MG63 (cell line): ENCODE results near the gene ADORA2A. TPM values are rescaled to one million over a fixed set of nuclear protein-coding genes. Genes with fewer than 3 reads are reported as not detected.

Experiments used
- DNase-seq: peaks from one replicate; pipeline ENCODE4 v3.0.0-alpha.2; 2020
- H3K27me3 ChIP-seq: fragments of 250-450 bp; sonication (Bioruptor Pico); 2 replicates; pipeline ENCODE4 v1.5.1; 2020; ENCODE audit warnings: mild to moderate bottlenecking, moderate library complexity
- H3K36me3 ChIP-seq: fragments of 250-450 bp; sonication (Bioruptor Pico); 2 replicates; pipeline ENCODE4 v1.5.1; 2020; ENCODE audit warnings: mild to moderate bottlenecking, moderate library complexity
- H3K4me3 ChIP-seq: fragments of 250-450 bp; sonication (Bioruptor Pico); 2 replicates; pipeline ENCODE4 v1.5.1; 2020; ENCODE audit warnings: mild to moderate bottlenecking, moderate library complexity
- H3K9me3 ChIP-seq: fragments of 250-450 bp; sonication (Bioruptor Pico); 2 replicates; pipeline ENCODE4 v1.5.1; 2020; ENCODE audit warnings: mild to moderate bottlenecking, moderate library complexity
- total RNA-seq: library from RNA; depleted of rRNA; stranded (reverse); fragments of >200 nt; shearing (Covaris generic); gene quantifications from 2 replicates; pipeline ENCODE4 v1.2.3, GENCODE V29; 2014; ENCODE audit warnings: low replicate concordance

Gene ADORA2A
- total RNA-seq, 1 experiment from 2014 or later, result 0.16 TPM

DNA sequence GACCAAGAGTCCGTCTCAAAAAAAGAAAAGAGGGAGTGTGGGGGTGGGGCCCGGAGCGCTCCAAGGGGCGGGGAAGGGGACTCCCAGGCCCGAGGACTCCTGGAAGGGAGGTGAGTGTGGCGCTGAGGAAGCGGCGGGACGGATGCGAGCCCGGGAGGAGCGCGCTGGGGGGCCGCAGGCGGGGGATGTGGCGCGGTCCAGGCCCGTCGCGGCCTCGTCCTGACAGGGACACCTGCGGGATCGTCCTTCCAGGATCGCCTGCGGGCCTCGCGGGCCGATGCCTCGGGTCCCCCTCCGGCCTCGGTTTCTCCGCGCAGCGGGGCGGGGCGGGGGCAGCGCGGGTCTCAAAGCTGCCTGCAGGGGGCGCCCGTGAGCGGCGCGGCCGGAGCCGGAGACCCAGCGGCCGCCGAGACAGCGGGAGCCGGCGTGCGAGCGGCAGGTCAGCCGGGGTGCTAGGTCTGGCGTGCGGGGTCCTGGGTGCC is 3.8 kb upstream of the ADORA2A start:
- Histone ChIP-seq H3K36me3 (no peaks in the 10 kb centered on the region), H3K4me3 (peak overlapping the region; percentile 22; the same call in 1 of the 2 replicates), H3K9me3 (no peaks in the 10 kb centered on the region), H3K27me3 (no peaks in the 10 kb centered on the region)
- peak; percentile 34 for DNase-seq

DNA sequence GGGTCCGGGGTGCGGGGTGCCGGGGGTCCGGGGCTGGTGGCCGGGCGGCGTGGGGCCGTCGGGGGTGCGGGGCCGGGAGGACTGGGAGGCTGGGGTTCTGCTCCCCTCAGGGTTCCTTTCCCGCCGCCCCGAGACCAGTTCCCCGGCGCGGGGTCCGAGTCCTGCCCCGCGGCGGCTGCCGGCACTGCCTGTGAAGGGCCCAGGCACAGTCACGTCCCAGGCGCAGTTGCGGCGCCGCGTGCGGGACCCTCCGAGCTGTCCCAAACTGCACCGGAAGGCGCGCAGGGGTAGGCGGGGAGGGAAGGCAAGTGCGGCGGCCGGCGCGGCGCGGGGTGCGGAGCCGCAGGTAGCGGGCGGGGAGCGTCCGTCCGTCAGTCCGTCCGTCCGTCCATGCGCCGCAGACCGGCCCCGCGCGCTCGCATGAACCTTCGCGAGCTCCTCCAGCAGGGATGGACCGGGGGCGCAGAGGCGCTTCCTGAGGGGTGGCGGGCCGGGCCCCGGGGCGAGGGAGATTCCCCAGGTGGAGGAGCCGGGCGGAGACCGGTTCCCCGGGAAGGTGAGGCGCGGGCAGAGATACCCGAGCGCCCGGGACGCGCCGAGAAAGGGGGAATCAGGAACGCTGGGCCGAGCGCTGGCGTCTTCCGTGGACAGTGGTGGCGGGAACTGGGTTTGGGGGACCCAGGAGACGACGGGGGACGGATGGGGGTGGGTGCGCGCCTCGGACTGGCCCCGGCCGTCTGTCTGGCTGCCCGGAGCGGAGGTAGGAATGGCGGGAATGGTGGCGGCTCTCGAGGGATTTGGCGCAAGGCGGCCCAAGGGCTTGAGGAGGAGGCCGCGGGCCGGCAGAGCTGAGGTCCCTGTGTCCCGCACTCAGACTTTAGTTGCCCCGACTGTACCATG is 3.1 kb upstream of the ADORA2A start:
- Histone ChIP-seq H3K9me3 (no peaks in the 10 kb centered on the region), H3K4me3 (no peak overlapping the region), H3K36me3 (no peaks in the 10 kb centered on the region), H3K27me3 (no peaks in the 10 kb centered on the region)
- DNase-seq, result no peak

DNA sequence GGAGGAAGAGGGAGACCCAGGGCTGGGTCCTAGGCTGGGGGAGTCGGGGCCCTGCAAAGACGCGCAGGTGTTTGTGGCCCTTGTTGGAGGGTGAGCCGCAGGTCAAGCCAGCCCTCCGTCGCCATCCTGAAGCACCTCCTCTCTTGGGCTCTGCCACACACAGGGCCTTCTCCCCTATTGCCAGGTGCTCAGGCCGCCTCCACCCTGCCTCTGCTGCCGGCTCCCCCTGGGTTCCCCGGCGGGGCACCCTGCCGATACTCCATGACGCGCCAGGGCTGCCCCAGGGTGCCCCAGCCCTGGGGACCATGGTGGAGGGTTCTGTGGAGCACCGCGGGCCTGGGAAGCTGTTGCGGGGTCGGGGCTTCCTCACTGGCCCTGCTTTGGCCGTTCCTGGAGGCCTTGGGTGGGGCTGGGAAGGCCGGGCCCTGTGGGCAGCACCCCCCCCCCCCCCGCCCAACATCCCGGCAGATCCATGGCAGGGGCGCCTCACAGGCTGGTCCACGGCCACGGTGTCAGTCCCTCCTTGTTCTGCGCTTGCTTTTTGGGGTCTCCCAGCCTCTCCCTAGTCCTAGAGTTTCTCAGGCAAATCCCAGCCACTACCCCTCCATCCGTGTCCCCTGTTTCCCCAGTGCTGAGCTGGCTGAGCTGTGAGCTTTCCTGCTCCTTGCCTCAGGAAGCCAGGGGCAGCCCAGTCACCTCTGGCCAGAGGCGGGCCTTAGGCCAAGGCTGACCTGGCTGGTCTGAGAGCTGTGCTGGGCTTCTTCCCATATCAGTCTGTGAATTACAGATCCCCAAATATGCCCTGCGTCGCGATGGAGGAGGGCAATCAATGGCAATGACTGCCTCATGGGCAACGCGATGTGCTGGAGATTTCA is 2.3 kb upstream of the ADORA2A start:
- no peak for DNase-seq
- Histone ChIP-seq H3K4me3 (no peak overlapping the region), H3K9me3 (no peaks in the 10 kb centered on the region)

DNA sequence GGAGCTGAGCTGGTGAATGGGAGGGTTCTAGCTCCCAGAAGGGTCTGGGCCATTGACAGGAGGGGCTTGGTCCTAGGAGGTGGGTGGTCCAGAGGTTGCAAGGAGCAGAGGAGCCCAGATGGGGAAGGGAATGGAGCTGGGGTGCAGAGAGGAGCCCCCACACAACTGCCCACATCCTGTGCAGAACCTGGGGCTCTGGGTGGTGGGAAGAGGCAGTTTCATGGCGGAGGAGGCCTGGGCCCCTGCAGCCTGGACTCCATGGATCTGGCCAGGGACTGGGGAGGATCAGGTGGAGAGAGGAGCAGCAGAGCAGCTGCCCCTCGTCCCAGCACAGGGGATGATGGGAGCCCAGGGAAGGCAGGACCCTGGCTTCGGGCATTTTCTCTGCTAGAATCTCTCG is 963 bp upstream of the ADORA2A start:
- no peaks in the 10 kb centered on the region for H3K27me3 ChIP-seq
- H3K4me3 ChIP-seq, result no peak overlapping the region
- H3K9me3 ChIP-seq, result no peaks in the 10 kb centered on the region
- H3K36me3 ChIP-seq, result no peaks in the 10 kb centered on the region
- DNase-seq, result no peak

More for the DNA sequence above, 2.3 kb upstream of the ADORA2A start:
- Histone ChIP-seq H3K36me3 (no peaks in the 10 kb centered on the region), H3K27me3 (no peaks in the 10 kb centered on the region)

DNA sequence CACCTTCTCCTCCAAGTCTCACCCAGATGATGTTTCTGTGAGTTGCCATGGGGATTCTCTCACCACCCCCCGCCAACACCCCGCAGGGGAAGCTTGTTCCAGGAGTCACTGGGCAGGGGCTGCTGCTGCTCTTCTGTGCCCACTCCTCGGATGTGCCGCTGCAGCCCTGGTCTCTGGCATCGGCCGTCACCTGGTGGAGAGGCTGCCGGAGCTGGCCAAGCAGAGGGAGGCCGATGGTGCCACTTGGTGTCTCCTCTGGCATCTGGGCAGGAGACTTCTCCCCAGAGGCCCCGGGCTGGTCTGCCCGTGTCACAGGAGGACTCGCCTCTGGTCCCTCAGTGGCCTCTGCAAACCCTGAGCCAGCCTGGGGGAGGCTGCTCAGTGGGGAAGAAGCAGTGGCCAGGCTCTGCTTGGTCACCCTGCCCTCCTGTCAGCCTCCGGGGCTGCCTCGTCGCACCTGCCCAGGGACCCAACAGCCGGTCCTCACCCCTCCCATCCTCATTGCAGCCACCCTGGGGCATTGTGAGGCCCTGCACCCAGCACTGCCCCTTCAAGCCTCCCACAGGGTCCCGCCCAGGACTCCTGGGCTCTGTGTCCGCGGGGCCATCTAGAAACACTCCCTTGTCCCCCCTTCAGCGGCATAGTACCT is 424 bp upstream of the ADORA2A start:
- Histone ChIP-seq H3K9me3 (no peaks in the 10 kb centered on the region), H3K27me3 (no peaks in the 10 kb centered on the region), H3K4me3 (no peak overlapping the region), H3K36me3 (no peaks in the 10 kb centered on the region)
- DNase-seq, result no peak

DNA sequence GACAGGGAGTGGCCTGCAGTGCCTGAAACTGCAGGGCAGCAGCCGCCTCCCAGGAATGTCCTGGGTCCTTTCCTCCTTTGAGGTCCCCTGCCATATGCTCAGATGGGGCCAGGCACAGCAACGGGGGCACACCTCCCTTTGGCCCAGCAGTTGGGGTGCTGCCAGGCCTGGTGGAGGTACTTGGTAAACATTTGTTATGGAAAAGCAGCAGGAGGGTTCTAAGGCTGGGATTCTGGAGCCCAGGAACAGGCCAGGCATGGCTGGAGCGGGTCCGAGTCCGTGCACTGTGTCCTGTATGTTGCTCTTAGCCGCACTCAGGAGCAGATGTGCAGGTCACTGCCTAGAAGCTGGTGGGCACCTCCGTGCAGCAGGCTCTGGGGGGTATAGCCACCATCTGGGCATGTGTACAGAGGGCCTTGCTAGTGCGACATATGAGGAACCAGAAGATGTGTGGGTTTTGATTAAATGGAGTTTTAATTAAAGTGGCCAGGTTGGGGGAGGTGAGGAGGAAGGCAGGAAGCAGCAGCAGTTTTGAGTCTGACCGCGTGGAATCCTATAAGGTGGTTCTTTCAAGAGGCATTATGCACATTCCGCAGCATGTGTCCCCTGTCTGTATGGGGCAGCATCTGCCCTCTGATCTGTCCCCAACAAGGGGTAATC is 1.5 kb downstream of the ADORA2A start:
- DNase-seq, result no peak
- H3K36me3 ChIP-seq, result no peaks in the 10 kb centered on the region
- H3K27me3 ChIP-seq, result no peaks in the 10 kb centered on the region
- no peaks in the 10 kb centered on the region for H3K9me3 ChIP-seq
- H3K4me3 ChIP-seq, result no peak overlapping the region

DNA sequence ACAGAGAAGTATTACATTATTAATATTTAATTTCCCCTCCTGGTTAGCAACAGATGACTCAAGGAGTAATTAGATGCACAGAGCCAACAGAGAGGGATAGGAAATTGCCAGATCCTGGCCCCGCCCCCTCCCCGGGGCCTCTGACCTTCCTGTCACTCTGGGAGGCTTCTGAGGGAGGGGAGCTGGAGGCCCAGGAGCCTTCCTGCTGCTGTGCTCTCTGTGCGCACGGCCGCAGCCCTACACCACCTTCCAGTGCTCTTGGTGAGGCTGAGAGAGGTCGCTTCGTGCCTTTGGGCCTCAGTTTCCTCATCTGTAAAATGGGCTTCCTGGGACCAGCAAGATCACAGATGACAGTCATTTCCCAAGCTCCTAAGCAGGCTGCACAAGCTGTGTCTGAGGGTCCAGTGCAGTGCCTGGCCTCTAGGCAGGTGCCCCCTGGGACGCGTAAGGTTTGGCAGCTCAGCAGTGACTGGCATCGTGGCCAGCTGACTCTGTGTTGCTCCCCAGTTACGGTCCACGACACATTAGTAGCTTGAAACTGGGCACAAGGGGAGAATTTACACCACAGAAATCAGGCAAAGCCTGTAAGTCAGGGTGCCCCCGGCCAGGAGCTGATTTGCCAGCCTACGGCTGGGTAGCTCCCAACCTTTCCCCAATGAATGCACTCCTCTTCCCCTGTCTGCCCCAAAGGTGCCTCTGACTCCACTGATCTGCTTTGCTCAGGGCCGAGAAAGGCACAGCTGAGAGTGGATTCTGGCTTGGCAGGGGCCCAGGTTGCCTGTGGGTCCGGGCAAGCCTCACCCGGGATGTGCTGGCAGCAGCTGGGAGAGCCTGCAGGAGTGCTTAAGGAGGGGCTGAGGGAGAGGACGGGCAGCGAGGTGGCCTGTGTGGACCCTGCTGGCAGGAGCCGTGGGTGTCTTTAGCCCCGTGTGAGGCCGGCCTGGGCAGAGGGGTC is 2.3 kb downstream of the ADORA2A start:
- peak; percentile 73 for DNase-seq

DNA sequence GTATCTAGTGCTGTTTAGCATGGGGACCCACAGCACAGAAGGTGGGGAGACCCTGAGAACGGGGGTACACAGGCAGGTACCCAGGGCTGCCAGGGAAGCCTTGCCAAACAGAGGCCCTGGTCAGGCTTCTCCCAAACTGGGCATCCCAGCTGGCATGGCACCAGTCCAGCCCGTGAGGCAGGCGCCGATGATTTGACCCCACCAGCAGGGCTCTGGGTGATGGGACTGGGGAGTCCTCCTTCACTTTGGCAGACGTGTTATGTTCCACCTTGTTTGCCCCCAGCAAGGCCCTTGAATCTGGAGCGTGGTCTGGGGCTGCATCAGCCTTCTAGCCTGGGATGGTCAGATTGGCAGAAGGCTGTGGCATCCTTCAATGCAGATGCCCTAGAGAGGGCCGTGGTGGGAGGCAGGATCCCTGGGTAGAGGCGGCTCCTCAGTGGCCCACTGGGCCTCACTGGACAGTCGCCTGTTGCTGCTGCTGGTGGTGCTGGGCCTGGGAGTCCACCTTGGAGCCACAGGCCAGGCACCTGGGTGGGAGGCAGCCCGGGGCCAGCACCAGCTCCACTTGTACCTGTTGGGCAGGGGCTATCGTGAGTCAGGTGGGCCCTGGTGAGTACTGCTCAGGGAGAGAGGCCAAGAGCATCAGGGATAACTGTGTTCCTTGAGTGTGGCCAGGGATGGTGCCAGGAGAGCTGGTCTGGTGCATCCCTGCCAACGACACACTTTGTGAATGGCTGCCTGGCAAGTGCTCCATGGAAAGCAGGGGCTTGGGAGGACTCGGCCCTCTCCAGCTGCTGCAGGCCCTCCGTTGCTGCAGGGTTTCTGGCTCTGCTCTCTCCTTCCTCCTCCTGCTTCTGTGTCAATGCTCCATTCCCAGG is 3.3 kb downstream of the ADORA2A start:
- no peaks in the 10 kb centered on the region for H3K27me3 ChIP-seq
- H3K9me3 ChIP-seq, result no peaks in the 10 kb centered on the region
- H3K36me3 ChIP-seq, result no peaks in the 10 kb centered on the region
- no peak for DNase-seq
- H3K4me3 ChIP-seq, result no peak overlapping the region

More for the DNA sequence above, 2.3 kb downstream of the ADORA2A start:
- no peaks in the 10 kb centered on the region for H3K9me3 ChIP-seq
- no peaks in the 10 kb centered on the region for H3K36me3 ChIP-seq
- H3K4me3 ChIP-seq, result no peak overlapping the region
- no peaks in the 10 kb centered on the region for H3K27me3 ChIP-seq

DNA sequence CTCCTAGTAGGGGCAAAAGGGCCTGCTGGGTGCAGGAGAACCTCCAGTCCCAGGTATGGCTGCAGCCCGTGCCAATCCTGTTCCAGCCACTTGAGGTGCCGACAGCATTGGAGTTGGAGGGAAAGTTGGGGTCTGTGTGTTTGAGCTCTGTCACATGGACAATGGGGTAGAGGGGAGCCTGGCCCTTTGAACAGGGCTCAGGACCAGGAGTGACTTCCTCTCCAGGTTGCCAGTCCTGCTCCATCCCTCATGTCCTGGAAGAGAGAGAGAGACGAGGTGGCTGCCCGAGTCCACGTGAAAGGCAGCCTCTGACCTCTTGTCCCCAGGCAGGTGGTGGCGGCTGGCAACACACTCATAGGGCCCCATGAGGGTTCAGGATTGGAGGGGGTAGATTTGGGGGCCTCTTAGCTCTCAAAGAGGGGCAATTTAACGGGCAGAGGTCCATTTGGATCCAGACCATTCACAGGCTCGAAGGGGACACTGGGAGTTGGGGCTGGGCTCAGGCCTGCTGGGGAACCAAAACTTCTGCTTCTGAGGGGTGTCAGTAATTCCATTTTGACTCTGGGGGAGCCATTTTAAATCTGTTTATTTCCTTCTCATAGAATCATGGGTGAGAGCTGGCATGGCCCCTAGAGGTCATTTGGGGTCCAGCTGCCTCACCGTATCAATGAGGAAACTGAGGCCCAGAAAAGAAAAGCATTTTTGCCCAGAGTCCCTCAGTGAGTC is 4.1 kb downstream of the ADORA2A start:
- H3K4me3 ChIP-seq, result no peak overlapping the region
- DNase-seq, result no peak
- no peaks in the 10 kb centered on the region for H3K27me3 ChIP-seq
- no peaks in the 10 kb centered on the region for H3K9me3 ChIP-seq
- H3K36me3 ChIP-seq, result no peaks in the 10 kb centered on the region

DNA sequence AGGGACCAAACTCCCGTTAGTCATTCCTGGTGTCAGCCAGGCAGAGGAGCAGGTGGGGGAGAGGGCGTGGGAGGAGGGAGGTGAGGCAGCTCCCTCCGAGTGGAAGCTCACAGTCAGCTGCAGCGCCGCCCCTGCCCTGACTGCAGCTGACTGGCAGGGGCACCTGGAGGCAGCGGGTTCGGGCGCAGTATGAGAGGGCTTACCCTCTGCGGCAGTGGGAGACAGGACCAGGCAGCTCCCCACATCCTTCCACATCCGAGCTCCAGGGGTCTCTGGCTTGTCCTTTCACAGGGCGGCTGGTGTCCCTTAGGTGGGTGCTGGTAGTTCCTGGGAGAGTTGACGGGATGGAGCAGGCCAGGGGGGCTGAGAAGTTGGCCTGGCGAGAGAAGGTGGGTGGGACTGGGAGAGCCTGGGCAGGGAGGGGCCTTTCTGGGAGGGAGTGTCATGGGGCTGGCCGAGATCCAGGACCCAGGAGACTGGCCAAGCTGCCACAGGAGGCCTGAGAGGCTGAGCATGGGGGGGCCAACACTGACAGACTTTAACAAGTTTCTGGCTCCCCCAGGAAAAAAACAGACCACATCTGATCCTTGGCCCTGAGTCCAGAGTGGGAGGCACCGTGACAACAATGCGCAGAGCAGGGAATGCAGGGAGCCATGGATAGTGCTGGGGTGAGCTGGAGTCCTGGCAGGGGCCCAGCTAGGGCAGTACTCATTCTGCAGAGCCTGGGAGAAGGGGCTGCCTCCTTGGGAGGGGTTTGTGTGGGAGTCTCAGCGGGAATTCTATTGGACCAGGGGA is 4.9 kb downstream of the ADORA2A start:
- H3K9me3 ChIP-seq, result no peaks in the 10 kb centered on the region
- DNase-seq, result peak; percentile 69
- H3K36me3 ChIP-seq, result no peaks in the 10 kb centered on the region
- no peak overlapping the region for H3K4me3 ChIP-seq
- H3K27me3 ChIP-seq, result no peaks in the 10 kb centered on the region

DNA sequence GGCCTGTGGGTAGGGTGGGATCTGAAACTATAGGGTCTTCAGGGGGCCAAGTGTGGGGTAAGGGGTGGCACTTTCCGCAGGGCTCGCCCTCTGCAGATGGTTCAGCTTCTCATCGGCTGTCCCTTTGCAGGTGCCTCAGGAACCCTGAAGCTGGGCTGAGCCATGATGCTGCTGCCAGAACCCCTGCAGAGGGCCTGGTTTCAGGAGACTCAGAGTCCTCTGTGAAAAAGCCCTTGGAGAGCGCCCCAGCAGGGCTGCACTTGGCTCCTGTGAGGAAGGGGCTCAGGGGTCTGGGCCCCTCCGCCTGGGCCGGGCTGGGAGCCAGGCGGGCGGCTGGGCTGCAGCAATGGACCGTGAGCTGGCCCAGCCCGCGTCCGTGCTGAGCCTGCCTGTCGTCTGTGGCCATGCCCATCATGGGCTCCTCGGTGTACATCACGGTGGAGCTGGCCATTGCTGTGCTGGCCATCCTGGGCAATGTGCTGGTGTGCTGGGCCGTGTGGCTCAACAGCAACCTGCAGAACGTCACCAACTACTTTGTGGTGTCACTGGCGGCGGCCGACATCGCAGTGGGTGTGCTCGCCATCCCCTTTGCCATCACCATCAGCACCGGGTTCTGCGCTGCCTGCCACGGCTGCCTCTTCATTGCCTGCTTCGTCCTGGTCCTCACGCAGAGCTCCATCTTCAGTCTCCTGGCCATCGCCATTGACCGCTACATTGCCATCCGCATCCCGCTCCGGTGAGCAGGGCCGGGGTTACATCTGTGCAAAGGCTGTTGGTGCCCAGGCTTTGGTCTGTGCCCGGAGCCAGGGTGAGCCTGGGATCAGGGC is 5.8 kb downstream of the ADORA2A start:
- H3K36me3 ChIP-seq, result no peaks in the 10 kb centered on the region
- no peak overlapping the region for H3K4me3 ChIP-seq
- H3K9me3 ChIP-seq, result no peaks in the 10 kb centered on the region
- H3K27me3 ChIP-seq, result no peaks in the 10 kb centered on the region
- DNase-seq, result no peak

DNA sequence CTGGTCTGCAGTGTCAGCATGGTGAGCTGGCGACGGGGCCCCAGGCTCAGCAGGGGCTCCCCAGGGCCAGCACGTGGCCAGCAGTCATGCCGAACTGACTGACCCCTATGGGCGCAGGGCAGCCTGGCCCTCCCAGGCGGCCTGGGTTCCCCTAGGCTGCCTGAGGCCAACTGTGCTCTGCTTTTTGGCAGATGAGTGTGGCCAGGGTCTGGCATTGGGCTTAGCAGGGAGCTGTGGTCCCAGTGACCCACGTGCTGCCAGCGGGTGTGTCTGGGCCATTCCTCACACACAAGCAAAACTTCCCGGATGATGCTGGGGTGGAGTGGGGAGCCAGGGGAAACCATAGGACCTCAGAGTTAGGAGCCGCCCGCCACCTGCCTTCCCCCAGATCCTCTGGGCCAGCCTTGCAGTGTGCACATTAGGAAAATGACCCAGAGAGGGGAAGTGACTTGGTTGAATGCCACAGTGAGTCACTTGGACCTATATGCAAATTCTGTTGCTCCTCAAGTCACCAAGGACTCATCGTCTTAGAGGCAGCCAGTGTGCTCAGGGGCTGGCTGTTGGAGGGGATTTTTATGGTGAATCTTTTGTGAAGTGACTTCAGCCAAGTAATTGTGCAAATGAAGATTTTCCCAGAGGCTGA is 6.5 kb downstream of the ADORA2A start:
- no peaks in the 10 kb centered on the region for H3K27me3 ChIP-seq
- no peaks in the 10 kb centered on the region for H3K36me3 ChIP-seq
- DNase-seq, result peak; percentile 76
- no peak overlapping the region for H3K4me3 ChIP-seq
- H3K9me3 ChIP-seq, result no peaks in the 10 kb centered on the region
